ENCODE data around the gene ZNF689.
"Not testable (repeated sequence)": the region's sequence is repeated elsewhere in the genome, so short reads cannot be mapped to it uniquely, and the experiment has no call there.

ZNF689 gene

GRCh38 chr16:30605158-30605557, 5.0 kb downstream of the ZNF689 start:
- Histone ChIP-seq H3K9me3 (ENCODE audit: control insufficient read depth, low read length) (no peaks in the 10 kb centered on the region), H3K27me3 (ENCODE audit: control insufficient read depth, insufficient read depth, low read length) (no peaks in the 10 kb centered on the region), H3K4me3 (ENCODE audit: low read length) (no peak overlapping the region), H3K4me1 (ENCODE audit: control insufficient read depth, insufficient read depth, low read length) (no peaks in the 10 kb centered on the region), H3K9ac (ENCODE audit: low read length) (no peak overlapping the region), H3K36me3 (ENCODE audit: control insufficient read depth, insufficient read depth, low read length) (no peaks in the 10 kb centered on the region)

DNA sequence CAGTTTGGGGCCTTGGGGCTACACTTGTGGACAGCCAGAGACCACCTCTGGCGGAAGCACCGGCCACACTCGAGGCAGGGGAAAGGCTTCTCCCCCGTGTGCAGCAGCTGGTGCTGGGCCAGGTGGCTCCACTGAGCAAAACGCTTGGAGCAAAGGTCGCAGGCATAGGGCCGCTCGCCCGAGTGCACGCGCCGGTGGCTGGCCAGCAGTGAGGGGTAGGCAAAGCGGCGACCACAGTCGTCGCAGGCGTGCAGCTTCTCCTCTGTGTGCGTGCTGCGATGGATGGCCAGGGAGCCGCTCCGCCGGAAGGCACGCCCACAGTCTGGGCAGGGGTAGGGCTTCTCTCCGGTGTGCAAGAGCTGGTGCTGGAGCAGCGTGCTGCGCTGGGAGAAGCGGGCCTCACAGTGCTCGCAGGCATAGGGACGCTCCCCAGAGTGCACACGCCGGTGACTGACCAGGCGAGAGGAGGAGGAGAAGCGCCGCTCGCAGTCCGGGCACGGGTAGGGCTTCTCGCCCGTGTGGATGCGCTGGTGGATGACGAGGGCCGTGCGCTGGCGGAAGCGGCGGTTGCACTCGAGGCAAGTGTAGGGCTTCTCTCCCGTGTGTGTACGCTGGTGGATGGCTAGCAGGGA, 5.8 kb downstream of the ZNF689 start:
- H3K4me1 ChIP-seq (ENCODE audit: control insufficient read depth, insufficient read depth, low read length): no peaks in the 10 kb centered on the region
- no peaks in the 10 kb centered on the region for H3K9me3 ChIP-seq (ENCODE audit: control insufficient read depth, low read length)
- H3K9ac ChIP-seq (ENCODE audit: low read length): no peak overlapping the region
- no peaks in the 10 kb centered on the region for H3K36me3 ChIP-seq (ENCODE audit: control insufficient read depth, insufficient read depth, low read length)
- H3K4me3 ChIP-seq (ENCODE audit: low read length): no peak overlapping the region
- H3K27me3 ChIP-seq (ENCODE audit: control insufficient read depth, insufficient read depth, low read length): no peaks in the 10 kb centered on the region

GRCh38 chr16:30603945-30604315, 6.3 kb downstream of the ZNF689 start:
- H3K36me3 ChIP-seq (ENCODE audit: control insufficient read depth, insufficient read depth, low read length): no peaks in the 10 kb centered on the region
- no peak overlapping the region for H3K4me3 ChIP-seq (ENCODE audit: low read length)
- no peak overlapping the region for H3K9ac ChIP-seq (ENCODE audit: low read length)
- H3K4me1 ChIP-seq (ENCODE audit: control insufficient read depth, insufficient read depth, low read length): no peaks in the 10 kb centered on the region
- no peaks in the 10 kb centered on the region for H3K9me3 ChIP-seq (ENCODE audit: control insufficient read depth, low read length)
- no peaks in the 10 kb centered on the region for H3K27me3 ChIP-seq (ENCODE audit: control insufficient read depth, insufficient read depth, low read length)

DNA sequence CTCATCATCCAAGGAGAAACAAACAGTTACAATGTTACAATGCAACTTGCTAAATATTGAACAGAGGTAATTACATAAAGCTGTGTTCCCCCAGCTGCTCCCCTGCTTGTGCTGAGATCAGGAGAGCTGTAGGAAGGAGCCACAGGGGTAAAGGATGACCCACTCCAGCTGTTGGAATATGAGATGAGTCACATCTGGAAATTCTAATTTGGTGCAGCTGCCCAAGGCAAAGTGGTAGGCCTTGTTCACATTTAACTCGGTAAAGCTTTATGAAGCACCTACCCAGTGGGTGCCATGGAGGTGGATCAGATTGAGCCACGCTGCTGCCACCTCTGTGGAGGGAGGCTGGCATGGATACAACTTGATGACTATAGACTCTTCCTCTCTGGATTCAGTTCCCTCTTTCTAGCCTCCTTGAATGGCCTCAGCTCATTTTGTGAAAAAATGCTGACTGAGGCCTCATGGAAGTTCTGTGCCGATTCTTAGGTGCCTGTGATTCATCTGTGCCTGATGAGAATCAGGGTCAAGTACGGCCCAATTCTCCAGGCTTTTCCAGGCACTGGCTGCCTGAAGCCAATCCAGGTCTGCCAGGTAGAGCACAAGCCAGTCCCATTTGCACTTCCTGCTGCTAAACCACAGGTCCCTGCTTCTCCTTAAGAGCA, 7.4 kb downstream of the ZNF689 start:
- no peaks in the 10 kb centered on the region for H3K27me3 ChIP-seq (ENCODE audit: control insufficient read depth, insufficient read depth, low read length)
- no peaks in the 10 kb centered on the region for H3K4me1 ChIP-seq (ENCODE audit: control insufficient read depth, insufficient read depth, low read length)
- no peaks in the 10 kb centered on the region for H3K36me3 ChIP-seq (ENCODE audit: control insufficient read depth, insufficient read depth, low read length)
- H3K9me3 ChIP-seq (ENCODE audit: control insufficient read depth, low read length): no peaks in the 10 kb centered on the region
- H3K4me3 ChIP-seq (ENCODE audit: low read length): no peak overlapping the region
- H3K9ac ChIP-seq (ENCODE audit: low read length): no peak overlapping the region

GRCh38 chr16:30601966-30602365, 8.2 kb downstream of the ZNF689 start:
- no peaks in the 10 kb centered on the region for H3K9me3 ChIP-seq (ENCODE audit: control insufficient read depth, low read length)
- no peak overlapping the region for H3K9ac ChIP-seq (ENCODE audit: low read length)
- H3K4me1 ChIP-seq (ENCODE audit: control insufficient read depth, insufficient read depth, low read length): no peaks in the 10 kb centered on the region
- H3K36me3 ChIP-seq (ENCODE audit: control insufficient read depth, insufficient read depth, low read length): no peaks in the 10 kb centered on the region
- H3K27me3 ChIP-seq (ENCODE audit: control insufficient read depth, insufficient read depth, low read length): no peaks in the 10 kb centered on the region
- H3K4me3 ChIP-seq (ENCODE audit: low read length): no peak overlapping the region

DNA sequence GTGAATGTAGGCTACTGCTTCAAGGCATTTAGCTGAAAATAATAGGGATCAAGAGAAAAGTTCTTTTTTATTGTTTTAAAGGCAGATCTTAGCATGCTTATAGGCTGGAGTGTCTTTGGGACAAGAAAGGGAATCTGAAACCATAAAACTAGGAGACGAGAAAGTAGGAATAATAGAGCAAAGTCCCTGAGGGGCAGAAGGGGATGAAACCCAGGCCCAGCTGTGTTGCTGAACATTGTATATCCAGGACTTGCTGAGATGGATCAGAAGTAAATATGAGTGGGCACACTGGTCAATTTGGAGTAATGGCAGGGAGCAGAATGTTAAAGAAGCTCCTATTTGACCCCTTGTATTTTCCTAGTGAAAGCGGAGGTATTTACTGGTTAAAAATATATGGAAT, 9.3 kb downstream of the ZNF689 start:
- Histone ChIP-seq H3K4me1 (ENCODE audit: control insufficient read depth, insufficient read depth, low read length) (no peaks in the 10 kb centered on the region), H3K36me3 (ENCODE audit: control insufficient read depth, insufficient read depth, low read length) (no peaks in the 10 kb centered on the region), H3K4me3 (ENCODE audit: low read length) (no peak overlapping the region), H3K9me3 (ENCODE audit: control insufficient read depth, low read length) (no peaks in the 10 kb centered on the region), H3K27me3 (ENCODE audit: control insufficient read depth, insufficient read depth, low read length) (no peaks in the 10 kb centered on the region), H3K9ac (ENCODE audit: low read length) (no peak overlapping the region)

- Histone ChIP-seq H3K4me1 (ENCODE audit: control insufficient read depth, insufficient read depth, low read length) (no peaks in the 10 kb centered on the region), H3K9me3 (ENCODE audit: control insufficient read depth, low read length) (no peaks in the 10 kb centered on the region), H3K9ac (ENCODE audit: low read length) (no peak overlapping the region), H3K4me3 (ENCODE audit: low read length) (no peak overlapping the region), H3K36me3 (ENCODE audit: control insufficient read depth, insufficient read depth, low read length) (no peaks in the 10 kb centered on the region), H3K27me3 (ENCODE audit: control insufficient read depth, insufficient read depth, low read length) (no peaks in the 10 kb centered on the region)
Measured at GRCh38 chr16:30600215-30600614, 10.0 kb downstream of the ZNF689 start.

GRCh38 chr16:30592871-30593270, 17.3 kb downstream of the ZNF689 start:
- no peaks in the 10 kb centered on the region for H3K27me3 ChIP-seq (ENCODE audit: control insufficient read depth, insufficient read depth, low read length)

GRCh38 chr16:30590869-30591268, 19.3 kb downstream of the ZNF689 start:
- not testable (repeated sequence) for H3K4me1 ChIP-seq (ENCODE audit: control insufficient read depth, insufficient read depth, low read length); H3K36me3 ChIP-seq (ENCODE audit: control insufficient read depth, insufficient read depth, low read length); H3K27me3 ChIP-seq (ENCODE audit: control insufficient read depth, insufficient read depth, low read length); H3K4me3 ChIP-seq (ENCODE audit: low read length); H3K9me3 ChIP-seq (ENCODE audit: control insufficient read depth, low read length); H3K9ac ChIP-seq (ENCODE audit: low read length)

More at GRCh38 chr16:30592871-30593270, 17.3 kb downstream of the ZNF689 start:
- H3K9ac ChIP-seq (ENCODE audit: low read length): no peak overlapping the region
- no peaks in the 10 kb centered on the region for H3K9me3 ChIP-seq (ENCODE audit: control insufficient read depth, low read length)
- H3K4me3 ChIP-seq (ENCODE audit: low read length): no peak overlapping the region
- H3K36me3 ChIP-seq (ENCODE audit: control insufficient read depth, insufficient read depth, low read length): no peaks in the 10 kb centered on the region
- no peaks in the 10 kb centered on the region for H3K4me1 ChIP-seq (ENCODE audit: control insufficient read depth, insufficient read depth, low read length)

GRCh38 chr16:30589582-30589981, 20.6 kb downstream of the ZNF689 start:
- not testable (repeated sequence) for H3K36me3 ChIP-seq (ENCODE audit: control insufficient read depth, insufficient read depth, low read length); H3K9me3 ChIP-seq (ENCODE audit: control insufficient read depth, low read length); H3K4me1 ChIP-seq (ENCODE audit: control insufficient read depth, insufficient read depth, low read length); H3K9ac ChIP-seq (ENCODE audit: low read length); H3K27me3 ChIP-seq (ENCODE audit: control insufficient read depth, insufficient read depth, low read length); H3K4me3 ChIP-seq (ENCODE audit: low read length)

- Histone ChIP-seq H3K9ac (ENCODE audit: low read length) (no peak overlapping the region), H3K27me3 (ENCODE audit: control insufficient read depth, insufficient read depth, low read length) (no peaks in the 10 kb centered on the region), H3K36me3 (ENCODE audit: control insufficient read depth, insufficient read depth, low read length) (no peaks in the 10 kb centered on the region), H3K4me1 (ENCODE audit: control insufficient read depth, insufficient read depth, low read length) (peaks cover 5% of the 10 kb centered on the region), H3K4me3 (ENCODE audit: low read length) (no peak overlapping the region), H3K9me3 (ENCODE audit: control insufficient read depth, low read length) (no peaks in the 10 kb centered on the region)
Measured at GRCh38 chr16:30588651-30589050, 21.5 kb downstream of the ZNF689 start.

GRCh38 chr16:30585400-30586191, 24.6 kb downstream of the ZNF689 start, which contains the start of gene ZNF785:
TSS of gene ZNF785 (minus strand) at chr16:30585697. CDS start at chr16:30585611, 86 bp downstream.
- Histone ChIP-seq H3K9me3 (ENCODE audit: control insufficient read depth, low read length) (no peaks in the 10 kb centered on the region), H3K36me3 (ENCODE audit: control insufficient read depth, insufficient read depth, low read length) (no peaks in the 10 kb centered on the region), H3K4me1 (ENCODE audit: control insufficient read depth, insufficient read depth, low read length) (peaks cover 14% of the 10 kb centered on the region), H3K4me3 (ENCODE audit: low read length) (peak within 1 kb of the TSS; percentile 72), H3K27me3 (ENCODE audit: control insufficient read depth, insufficient read depth, low read length) (no peaks in the 10 kb centered on the region), H3K9ac (ENCODE audit: low read length) (peak within 1 kb of the TSS; percentile 94)

All from mucosa of stomach (tissue), 1 donor.